Hematopoietic multipotent progenitor cell treated with erythropoietin and hydrocortisone succinate and interleukin-3 and kit ligand, for 4 days (in vitro differentiated cells): Measurements from ENCODE around the gene EXOC4.
"Not testable (repeated sequence)": the region's sequence is repeated elsewhere in the genome, so short reads cannot be mapped to it uniquely, and the experiment has no call there.

Experiments used
- DNase-seq: peaks from one replicate; pipeline ENCODE4 v3.0.0-alpha.2; 2015

The EXOC4 gene

DNA sequence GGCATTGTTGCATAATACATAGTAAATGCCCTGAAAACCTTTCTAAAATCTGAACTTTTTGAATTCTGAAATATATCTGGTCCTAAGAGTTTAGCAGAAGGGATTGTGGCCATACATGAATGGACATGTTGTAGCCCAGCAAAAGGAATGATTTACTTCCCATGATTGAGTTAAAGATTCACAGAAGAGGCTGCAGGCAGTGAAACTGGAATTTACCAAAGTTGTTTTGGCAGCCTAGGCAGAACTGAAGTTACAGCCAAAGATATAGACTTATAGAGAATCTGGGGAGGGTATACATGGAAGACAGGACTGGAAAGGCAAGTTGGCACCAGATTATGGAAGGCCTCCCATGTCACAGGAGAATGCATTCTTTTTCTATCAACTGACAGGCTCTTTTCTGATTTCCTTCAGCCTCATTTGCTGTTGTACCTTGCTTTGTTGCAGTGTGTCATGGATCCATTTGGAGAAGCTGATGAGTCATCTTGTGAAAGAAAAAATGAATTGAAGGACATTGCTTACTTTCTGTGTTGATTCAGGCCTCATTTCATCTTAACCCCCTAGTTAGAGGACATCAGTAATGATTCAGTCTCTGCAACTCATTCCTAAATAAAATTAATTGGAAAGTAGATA is 518.1 kb downstream of the EXOC4 start:
- DNase-seq: no peak

DNA sequence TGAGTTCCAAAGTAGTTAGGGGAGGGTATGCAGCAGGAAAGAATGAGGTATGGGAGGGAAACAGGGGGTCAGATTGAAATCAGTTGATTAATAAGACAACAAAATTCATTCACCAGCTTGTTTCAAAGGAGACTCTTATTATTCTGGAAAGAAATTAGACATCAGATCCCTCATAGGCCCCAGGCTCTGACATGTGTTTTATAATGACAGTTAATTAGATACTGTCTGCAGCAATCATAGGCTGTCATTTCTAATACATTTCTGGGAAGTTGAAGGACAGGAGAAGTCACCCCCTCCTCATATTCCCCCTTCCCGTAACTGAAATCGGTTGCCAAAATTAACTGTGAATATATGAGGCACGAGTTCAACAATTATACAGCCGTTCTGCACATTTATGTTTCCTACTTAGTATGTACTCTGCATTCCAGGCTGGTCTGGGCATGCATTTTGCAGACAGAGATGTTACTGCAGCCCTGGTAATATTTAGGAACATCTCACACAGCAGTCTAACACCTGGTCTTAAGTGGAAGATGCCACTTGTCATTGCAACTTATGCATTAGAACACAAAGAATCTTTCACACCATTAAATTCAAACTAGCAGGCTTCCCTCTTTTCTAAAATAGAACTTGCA is 519.0 kb downstream of the EXOC4 start:
- no peak for DNase-seq

- DNase-seq: no peak
These were observed 520.7 kb downstream of the EXOC4 start for GRCh38 chr7:133773601-133774000.

GRCh38 chr7:133775201-133775600 is 522.3 kb downstream of the EXOC4 start:
- DNase-seq: no peak

DNA sequence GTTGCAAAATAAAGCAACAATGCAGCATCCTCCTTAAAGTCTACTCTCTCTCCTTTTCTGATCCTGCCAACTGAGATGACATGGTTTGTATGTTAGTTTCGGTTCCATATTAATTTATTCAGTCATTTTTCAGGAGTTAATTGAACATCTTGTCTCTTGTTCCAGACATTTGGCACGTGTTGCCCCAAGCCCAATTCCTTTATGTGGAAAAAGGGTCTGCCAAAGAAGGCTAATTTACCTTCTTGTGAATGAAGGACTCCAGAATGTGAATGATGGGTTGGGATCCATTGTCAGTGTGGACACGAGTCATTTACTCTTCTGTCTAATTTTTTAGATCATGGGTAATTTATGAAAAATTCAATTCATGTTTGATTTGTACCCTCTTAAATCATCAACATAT is 523.4 kb downstream of the EXOC4 start:
- no peak for DNase-seq

- no peak for DNase-seq
These were observed 524.8 kb downstream of the EXOC4 start for GRCh38 chr7:133777701-133778100.

- no peak for DNase-seq
These were observed 525.6 kb downstream of the EXOC4 start for GRCh38 chr7:133778472-133778871.

GRCh38 chr7:133779538-133779937 is 526.7 kb downstream of the EXOC4 start:
- not testable (repeated sequence) for DNase-seq

- DNase-seq: no peak
These were observed 528.0 kb downstream of the EXOC4 start for GRCh38 chr7:133780912-133781311.

DNA sequence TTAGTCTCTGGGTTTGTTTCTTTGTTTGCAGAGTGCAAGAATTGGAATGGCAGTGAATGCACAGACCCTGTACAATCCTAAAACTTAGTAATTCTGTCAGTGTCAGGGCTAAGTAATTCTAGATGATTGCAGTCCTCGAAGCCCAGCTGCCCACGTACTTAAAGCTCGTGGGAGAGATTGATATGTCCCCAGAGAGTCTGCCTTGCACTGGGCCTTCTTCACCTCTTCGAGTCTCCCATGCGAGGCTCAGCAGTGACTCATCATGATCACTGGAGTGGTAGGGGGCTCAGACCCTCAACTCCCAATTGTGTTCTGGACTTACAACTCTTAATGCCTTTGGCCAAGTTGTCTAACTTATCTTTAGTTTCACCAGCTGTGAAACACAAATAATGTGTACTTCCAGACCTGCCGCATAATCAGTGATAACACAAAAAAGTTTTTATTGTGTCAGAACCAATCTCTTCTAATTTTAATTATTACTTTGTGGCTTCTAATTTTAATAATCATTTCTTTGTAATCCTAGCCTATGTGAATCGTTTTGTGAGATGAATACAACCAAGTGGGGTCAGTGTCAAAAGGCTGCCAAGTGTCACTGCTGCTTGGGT is 528.7 kb downstream of the EXOC4 start:
- no peak for DNase-seq

DNA sequence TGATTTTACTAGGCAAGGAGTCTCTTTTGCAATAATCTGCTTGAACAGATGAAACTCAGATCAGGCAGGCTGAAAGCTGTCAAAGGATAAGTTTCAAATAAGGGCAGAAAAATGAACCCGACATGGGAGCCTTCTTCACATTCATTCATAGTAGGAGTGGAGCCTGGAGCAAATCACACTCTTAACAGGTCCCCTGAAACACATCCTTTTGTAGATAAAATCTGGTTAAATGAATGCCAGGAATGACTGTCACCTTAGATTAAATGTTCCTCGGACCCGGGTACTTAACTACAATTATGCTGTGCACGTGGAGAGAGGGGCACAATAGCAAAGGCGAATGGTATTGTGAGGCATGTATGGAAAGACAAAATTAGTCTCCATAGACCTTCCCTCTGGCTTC is 529.6 kb downstream of the EXOC4 start:
- DNase-seq: no peak

- DNase-seq: no peak
These were observed 530.4 kb downstream of the EXOC4 start for GRCh38 chr7:133783276-133783675.

DNA sequence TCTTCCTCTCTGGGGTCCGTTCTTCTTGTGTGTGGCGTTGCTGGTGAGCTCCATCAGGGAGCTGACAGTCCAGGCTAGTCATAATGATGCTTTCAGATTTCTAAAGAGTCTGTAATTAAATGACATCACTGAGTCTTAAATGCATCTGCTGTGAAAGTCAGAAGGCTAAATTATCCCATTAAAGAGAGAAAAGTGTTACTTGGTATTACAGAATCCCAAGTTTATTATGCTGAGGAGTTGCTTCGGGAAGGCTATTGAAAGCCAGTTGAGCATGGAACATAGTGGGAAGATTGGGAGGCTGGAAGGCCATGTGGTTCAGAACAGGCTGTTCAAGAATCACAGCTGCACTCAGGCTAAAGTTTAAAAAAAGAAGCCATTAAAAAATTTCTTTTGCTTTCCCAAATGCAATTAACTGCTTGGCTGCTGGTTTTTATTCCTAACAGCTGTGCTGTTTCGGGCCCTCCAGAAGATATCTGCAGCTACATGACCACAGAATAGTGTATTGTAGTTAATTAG is 531.7 kb downstream of the EXOC4 start:
- no peak for DNase-seq

DNA sequence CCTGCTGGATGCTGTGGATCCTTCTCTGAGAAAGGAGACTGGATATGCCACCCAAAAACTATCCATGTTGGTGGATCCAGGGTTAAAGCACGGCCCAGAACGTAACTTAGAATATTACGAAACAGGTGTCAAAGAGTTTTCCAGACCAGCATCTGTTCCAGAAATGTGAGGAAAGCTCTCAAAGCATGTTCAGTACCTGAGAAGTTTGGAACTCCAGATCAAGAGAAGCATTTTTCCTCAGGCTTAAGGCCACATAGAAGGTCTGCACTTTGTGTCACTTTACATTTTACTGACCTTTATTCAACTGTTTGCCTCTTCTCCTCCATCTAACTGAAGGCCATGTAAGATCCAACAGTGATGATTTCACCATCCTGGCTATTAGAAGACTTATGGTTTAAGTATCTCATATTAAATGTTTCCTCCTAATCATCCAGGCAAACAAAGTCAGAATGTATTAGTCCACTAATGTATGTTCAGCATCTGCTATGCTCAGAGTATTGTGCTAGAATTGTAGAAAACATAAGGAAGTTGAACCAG is 533.6 kb downstream of the EXOC4 start:
- DNase-seq: no peak

GRCh38 chr7:133789974-133790373 is 537.1 kb downstream of the EXOC4 start:
- DNase-seq: no peak

- no peak for DNase-seq
These were observed 538.0 kb downstream of the EXOC4 start for GRCh38 chr7:133790911-133791310.

DNA sequence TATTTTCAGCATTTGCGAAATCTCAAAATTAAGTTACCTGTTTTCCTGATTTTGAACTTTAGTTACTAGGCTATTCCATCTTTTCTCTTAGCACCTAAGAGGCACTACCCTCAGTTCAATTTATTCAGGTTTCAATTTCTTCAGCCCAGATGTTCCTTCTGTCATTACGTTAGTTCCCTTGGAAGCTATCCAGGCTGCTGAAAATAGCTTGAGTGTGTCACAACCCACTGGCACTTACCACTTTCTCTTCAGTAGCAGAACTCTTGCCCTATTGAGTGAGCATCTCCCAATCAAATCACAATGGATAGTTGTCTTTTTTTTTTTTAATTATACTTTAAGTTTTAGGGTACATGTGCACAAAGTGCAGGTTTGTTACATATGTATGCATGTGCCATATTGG is 541.6 kb downstream of the EXOC4 start:
- no peak for DNase-seq

DNA sequence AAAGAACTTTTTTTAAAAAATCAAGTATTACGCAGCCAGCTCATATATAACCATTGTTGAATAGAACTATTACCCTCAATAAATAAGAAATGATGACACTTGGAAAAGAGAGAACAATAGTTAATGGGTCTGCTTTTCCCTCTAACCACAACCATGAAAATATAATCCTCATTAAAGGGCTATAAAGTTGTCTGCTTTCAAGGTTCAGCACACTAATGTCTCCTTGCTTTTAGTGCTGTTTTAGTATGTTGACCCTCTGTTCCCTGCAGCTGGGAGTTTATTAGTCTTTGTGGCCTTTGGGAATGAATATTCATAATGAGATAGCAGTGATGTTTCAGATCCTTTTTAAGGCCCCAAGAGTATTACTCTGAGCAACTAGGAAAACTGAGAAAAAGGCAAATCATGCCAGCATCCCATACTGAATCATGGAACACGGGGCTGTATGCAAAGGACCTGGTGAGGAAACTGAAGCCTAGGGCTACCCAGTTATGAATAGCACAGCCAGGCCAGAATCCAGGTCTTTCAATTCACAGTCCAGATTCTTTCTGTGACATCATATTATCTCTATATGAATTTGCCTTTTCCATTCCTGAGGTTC is 542.3 kb downstream of the EXOC4 start:
- DNase-seq: no peak

GRCh38 chr7:133796782-133797745 is 544.2 kb downstream of the EXOC4 start:
- DNase-seq: no peak

GRCh38 chr7:133797818-133798520 is 545.1 kb downstream of the EXOC4 start:
- no peak for DNase-seq

DNA sequence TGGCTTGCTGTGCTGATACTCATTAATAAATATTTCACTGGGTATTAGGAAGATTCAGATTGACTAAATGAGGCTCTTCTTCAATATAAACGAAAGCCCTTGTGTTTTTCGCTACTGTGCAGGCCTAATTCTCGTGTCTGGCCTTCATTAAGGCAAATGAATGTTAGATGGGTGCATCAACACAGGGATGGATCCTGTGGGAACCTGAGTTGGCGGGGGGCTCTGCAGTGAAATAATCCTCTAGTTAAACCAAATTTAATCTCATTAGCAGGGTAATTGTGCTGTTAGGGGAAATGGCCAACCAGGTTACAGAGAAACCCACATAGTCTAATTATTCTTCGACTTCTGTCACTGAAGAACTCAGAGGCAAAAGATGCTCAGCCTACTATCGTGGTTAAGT is 548.5 kb downstream of the EXOC4 start:
- DNase-seq: no peak

DNA sequence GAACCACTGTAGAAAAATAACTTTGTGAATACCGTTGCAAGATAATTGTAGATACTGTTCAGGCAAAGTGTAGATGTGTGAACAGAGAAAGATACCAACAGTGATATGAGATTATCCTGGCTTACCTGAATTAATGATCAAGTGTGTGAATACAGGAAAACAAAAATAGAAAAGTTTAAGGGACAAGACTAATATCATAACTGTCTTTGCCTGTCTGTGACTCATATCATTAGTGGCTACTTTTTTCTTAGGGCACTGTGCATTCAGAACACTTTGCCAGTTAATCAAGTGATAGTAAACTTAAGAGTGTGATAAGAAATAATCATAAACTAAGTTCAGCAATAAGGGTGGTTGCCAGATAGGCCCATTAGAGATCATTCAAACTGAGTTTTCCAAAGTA is 551.2 kb downstream of the EXOC4 start:
- DNase-seq: no peak
